ENCODE results near the gene DDX46.

DNA sequence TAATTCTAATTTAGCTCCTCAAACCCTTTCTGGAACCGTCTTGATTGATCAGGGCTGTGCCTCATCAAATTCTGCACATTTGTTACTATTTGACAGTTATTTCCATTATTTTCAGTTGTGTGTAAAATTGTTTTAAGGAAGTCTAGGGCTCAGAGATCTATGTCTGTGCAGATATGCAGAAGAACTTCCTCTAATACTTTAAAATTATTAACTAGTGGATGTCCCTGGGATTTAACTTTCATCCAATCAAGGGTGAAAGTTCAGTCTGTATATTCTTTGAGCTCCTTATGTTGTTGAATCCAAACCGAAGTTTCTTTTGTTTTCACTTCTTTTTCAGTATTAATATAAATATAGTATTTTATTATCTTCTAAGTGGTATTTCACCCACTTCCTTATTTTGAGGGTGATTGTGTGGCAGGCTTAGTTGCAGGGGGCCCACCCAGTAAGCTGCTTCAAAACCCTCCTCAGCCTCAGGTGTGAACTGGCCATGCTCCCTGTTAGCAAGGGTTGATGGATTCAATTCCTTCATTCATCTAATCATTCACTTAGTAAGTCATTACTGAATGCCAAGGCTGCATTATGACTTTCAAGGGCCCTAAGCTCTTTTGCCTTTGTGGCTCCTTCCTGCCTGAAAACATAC, 22.3 kb upstream of the DDX46 start:
- TF ChIP-seq, protein P1, sequence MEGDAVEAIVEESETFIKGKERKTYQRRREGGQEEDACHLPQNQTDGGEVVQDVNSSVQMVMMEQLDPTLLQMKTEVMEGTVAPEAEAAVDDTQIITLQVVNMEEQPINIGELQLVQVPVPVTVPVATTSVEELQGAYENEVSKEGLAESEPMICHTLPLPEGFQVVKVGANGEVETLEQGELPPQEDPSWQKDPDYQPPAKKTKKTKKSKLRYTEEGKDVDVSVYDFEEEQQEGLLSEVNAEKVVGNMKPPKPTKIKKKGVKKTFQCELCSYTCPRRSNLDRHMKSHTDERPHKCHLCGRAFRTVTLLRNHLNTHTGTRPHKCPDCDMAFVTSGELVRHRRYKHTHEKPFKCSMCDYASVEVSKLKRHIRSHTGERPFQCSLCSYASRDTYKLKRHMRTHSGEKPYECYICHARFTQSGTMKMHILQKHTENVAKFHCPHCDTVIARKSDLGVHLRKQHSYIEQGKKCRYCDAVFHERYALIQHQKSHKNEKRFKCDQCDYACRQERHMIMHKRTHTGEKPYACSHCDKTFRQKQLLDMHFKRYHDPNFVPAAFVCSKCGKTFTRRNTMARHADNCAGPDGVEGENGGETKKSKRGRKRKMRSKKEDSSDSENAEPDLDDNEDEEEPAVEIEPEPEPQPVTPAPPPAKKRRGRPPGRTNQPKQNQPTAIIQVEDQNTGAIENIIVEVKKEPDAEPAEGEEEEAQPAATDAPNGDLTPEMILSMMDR (IDR thresholded peaks at IDR 0.05), result no peak
- TF ChIP-seq POLR2AphosphoS5 (IDR thresholded peaks at IDR 0.05) (no peak), POLR2A (IDR thresholded peaks at IDR 0.05) (no peak), EP300 (IDR thresholded peaks at IDR 0.05) (no peak)
